Measurements from ENCODE around the gene SEC23A.

DNA sequence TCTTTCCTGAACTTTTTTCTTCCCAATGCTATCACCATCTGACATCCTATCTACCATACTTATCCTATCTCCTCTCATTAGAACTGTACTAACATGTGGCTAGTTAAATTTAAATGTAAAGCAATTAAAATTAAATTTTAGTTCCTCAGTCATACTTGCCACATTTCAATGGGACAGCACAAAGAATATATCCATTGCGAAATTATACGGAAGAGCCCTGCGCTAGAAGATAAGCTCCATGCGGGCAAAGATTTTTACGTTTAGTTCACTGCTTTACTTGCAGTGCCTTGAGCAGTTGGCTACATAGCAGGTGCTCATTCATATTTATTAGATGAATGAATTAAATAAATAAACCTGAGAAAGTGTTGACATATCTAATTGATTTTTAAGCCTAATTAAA is 33.1 kb downstream of the SEC23A start:
- no peak for TF ChIP-seq POLR2AphosphoS5 (IDR thresholded peaks at IDR 0.05)
- TF ChIP-seq, protein P1, sequence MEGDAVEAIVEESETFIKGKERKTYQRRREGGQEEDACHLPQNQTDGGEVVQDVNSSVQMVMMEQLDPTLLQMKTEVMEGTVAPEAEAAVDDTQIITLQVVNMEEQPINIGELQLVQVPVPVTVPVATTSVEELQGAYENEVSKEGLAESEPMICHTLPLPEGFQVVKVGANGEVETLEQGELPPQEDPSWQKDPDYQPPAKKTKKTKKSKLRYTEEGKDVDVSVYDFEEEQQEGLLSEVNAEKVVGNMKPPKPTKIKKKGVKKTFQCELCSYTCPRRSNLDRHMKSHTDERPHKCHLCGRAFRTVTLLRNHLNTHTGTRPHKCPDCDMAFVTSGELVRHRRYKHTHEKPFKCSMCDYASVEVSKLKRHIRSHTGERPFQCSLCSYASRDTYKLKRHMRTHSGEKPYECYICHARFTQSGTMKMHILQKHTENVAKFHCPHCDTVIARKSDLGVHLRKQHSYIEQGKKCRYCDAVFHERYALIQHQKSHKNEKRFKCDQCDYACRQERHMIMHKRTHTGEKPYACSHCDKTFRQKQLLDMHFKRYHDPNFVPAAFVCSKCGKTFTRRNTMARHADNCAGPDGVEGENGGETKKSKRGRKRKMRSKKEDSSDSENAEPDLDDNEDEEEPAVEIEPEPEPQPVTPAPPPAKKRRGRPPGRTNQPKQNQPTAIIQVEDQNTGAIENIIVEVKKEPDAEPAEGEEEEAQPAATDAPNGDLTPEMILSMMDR (IDR thresholded peaks at IDR 0.05): no peak
